ENCODE measurements around the gene PCNX1.
"Not testable (repeated sequence)": the region's sequence is repeated elsewhere in the genome, so short reads cannot be mapped to it uniquely, and the experiment has no call there.

The PCNX1 gene

DNA sequence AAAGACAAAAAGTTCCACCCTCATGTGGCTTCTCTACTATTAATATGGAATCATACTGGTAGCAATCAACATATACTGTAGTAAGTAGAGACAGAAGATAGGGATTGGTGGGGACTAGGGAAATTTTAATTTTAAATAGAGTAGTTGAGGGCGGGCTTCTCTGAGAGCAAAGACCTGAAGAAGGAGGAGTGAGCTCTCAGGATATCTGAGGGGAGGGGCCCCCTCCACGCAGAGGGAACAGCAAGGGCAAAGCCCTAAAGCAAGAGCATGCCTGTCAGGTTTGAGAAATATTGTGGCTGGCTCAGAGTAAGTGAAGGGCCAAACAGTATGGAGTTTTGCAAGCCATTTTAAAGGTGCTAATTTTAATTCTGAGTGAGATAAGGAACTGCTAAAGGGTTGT lies 64.3 kb downstream of the PCNX1 start:
- no peak for DNase-seq

- DNase-seq, result peak; percentile 43
Observed at GRCh38 chr14:70972107-70972976, 65.1 kb downstream of the PCNX1 start.

DNA sequence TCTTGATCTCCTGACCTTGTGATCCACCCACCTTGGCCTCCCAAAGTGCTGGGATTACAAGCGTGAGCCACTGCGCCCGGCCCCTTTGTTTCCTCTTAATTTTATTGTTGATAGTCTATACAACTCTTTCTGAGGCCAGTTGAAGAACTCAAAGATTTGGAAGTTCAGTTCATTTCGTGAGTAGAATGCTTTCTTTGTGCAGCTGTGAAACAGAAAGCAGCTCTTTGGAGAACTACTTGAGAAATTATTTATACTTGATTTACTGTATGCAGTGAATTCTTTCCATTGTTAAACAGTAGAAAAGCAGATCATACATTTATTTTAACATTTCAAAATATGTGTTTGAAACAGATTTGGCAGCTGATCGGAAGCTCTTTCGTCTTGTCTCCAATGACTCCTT lies 69.3 kb downstream of the PCNX1 start:
- DNase-seq, result no peak

GRCh38 chr14:70981000-70981952 lies 74.0 kb downstream of the PCNX1 start:
- DNase-seq, result no peak

DNA sequence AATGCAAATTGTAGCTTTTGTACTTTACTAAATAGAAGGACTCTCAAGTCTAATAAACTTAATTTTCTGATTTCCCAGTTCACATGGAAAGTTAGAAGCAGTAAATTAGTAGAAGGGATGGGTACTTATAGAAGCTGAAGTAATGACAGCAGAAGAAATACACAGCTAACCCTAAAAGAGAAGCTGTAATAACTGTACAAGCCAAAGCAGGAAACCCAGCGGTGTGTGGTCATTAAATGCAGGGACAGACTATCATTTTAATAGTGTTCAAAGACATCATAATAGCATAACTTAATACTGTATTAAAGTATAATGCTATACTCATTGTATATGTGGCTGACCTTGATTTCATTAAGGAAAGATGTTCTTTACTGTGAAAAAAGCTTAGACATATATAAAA lies 74.9 kb downstream of the PCNX1 start:
- DNase-seq, result no peak

DNA sequence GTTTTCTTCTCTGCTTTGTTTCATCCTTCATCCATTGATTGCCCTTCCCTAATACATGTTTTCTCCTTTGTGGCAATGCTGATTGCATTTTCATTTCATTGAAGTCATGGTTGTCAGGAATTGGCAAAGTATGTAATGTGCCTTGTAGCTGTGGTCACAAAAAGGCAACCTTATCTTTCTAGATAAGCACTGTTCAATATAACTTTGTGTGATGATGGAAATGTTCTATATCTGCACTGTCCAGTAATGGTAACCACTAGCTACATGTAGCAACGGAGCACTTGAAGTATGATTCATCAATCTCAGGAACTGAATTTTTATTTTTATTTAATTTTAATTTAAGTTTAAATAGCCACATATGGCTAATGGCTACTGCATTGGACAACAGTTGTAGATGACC lies 79.8 kb downstream of the PCNX1 start:
- DNase-seq, result no peak

DNA sequence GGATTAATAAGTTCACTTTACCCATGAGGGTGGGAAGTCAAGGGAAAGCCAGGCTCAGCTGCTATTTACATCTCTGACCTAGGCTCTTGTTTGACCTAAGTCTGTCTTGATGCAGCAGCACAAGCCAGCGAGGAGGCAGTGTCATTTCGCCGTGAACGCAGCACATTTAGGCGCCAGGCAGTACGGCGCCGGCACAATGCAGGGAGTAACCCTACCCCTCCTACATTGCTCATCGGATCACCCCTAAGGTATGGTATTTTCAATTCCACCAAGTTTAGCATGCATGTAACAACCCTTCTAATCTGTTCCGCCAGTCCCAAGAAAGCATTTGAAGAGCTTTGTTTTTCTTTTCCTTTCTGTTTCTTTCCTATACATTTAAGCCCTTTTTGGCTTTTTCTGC lies 81.2 kb downstream of the PCNX1 start:
- no peak for DNase-seq

- DNase-seq, result no peak
Observed at GRCh38 chr14:70993931-70994330, 86.7 kb downstream of the PCNX1 start.

DNA sequence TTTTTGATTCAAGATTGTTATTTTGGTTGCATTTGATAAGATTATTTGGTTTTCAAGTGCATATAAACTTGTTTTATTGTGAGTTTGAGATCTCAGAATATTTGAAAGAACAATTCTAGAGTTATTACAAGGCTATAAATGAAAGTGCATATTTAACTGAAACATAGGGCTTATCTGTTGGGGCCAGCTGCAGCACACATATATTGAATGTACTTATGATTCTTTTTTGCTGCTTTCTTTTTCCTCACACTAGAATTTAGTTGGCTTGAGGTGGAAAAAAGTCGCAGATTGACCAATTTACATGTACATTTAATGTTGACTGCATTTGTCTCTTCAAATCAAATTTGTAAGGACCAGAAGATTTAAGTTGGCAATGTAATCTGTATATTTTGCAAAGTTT lies 88.0 kb downstream of the PCNX1 start:
- DNase-seq, result no peak

DNA sequence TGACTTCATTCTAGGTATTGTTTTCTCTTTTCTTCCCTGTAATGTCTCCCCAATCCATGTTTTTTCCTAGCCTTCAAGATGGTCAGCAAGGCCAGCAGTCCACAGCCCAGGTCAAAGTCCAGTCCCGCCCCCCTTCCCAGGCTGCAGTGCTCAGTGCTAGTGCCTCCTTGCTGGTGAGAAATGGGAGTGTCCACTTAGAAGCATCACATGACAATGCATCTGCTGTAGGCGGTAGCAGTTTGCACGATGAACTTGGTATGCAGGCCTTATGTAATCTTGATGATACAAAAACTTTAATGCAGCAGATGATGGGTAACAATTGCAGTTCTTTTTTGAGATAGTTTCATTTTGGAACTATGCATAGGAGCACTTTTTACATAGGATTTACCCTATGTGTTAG lies 88.4 kb downstream of the PCNX1 start:
- no peak for DNase-seq

- DNase-seq, result no peak
Observed at GRCh38 chr14:70999117-70999516, 91.9 kb downstream of the PCNX1 start.

- DNase-seq, result no peak
Observed at GRCh38 chr14:71000091-71000490, 92.8 kb downstream of the PCNX1 start.

- DNase-seq, result no peak
Observed at GRCh38 chr14:71001742-71002141, 94.5 kb downstream of the PCNX1 start.

GRCh38 chr14:71003156-71003555 lies 95.9 kb downstream of the PCNX1 start:
- DNase-seq, result no peak

- no peak for DNase-seq
Observed at GRCh38 chr14:71004481-71004880, 97.2 kb downstream of the PCNX1 start.

- no peak for DNase-seq
Observed at GRCh38 chr14:71005076-71005475, 97.8 kb downstream of the PCNX1 start.

DNA sequence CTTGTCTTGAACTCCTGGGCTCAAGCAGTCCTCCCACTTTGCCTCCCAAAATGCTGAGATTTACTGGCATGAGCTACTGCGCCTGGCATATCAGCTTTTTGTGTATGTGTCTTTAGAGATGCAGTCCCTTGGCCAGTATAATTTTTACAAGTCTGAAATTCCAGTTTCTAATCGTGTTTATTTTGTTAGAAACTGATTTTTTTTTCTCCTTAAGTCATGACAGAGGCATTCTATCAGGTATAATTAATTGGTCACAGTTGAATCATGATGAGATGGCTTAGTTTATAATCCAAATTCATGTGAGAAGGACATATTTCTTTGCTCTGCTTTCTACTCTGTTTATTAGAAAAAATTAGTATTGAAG lies 98.9 kb downstream of the PCNX1 start:
- no peak for DNase-seq

- no peak for DNase-seq
Observed at GRCh38 chr14:71011479-71011878, 104.2 kb downstream of the PCNX1 start.

- DNase-seq, result no peak
Observed at GRCh38 chr14:71012888-71013287, 105.6 kb downstream of the PCNX1 start.

DNA sequence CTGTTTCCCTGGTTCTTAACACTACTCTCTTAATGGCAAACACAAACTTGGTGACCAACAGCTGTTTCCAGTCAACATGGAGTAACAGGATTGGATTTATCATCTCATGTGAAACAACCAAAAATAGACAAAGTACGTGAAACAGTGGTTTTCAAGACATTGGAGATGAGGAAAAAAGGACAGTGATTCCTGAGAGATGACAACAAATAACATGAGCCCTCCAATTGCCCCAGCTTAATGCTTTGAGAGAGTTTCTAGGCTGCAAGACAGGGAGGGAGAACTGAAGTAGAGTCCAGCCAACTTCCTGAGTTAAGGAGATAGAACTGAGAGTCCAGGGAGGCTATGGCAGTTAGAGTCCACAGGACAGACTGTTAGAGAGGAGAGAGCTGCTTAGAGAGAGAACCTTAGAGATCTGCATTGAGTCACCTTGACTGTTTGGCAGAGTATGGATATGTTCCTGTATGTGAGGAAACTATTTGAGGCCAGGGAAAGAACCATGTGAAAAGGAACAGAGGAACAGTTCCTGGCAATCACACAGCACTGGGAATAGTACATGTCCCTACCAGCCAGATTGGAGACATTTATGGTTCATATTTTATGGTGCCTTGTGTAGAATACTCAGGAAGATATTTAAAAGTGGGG lies 106.4 kb downstream of the PCNX1 start:
- no peak for DNase-seq

GRCh38 chr14:71019917-71020316 lies 112.7 kb downstream of the PCNX1 start:
- DNase-seq, result not testable (repeated sequence)

DNA sequence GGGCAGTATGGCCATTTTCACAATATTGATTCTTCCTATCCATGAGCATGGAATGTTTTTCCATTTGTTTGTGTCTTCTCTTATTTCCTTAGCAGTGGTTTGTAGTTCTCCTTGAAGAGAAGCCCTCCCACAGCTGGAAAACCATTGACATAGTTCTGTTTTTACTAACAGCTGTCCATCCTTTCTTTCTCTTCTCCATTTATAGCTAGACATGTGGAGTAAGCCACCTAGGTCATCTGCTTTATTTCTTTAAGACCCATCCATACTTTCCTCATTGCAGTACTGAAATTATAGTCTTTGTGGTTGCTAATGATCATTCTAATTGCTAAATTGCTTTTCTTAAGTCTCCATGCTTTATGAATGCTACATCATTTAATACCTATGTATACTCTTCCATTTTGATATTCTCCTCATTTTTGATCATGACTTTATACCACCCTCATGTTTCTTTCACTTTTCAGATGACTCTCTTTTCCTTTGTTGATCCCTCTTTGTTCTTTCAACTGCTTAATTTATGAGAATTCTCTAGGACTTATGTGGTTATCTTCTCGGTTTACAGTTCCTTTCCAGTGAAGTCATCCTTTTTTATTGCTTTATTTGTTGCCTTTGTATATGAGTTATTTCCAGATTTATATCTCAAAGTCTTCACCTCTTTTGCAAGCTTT lies 114.2 kb downstream of the PCNX1 start:
- no peak for DNase-seq

Measured in COR-L47 (cell line).